Measurements from ENCODE around the gene ARMH1.
"Not testable (repeated sequence)": the region's sequence is repeated elsewhere in the genome, so short reads cannot be mapped to it uniquely, and the experiment has no call there.

The ARMH1 gene

DNA sequence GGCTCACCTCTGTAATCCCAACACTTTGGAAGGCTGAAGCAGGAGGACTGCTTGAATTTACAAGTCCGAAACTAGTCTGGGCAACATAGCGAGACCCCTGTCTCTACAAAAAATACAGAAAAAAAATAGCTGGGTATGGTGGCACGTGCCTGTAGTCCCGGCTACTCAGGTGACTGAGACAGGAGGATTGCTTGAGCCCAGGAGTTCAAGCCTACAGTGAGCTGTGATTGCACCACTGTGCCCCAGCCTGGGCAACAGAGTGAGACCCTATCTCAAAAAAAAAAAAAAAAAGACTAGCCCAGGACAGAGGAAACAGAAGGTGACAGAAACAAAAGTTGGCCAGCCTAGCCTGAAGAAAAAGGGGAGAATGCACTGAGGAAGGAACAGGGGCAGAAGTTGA, 21.2 kb downstream of the ARMH1 start:
- H3K27me3 ChIP-seq: no peaks in the 10 kb centered on the region
- H3K36me3 ChIP-seq: no peaks in the 10 kb centered on the region
- H3K27ac ChIP-seq: no peak overlapping the region
- TF ChIP-seq CTCF (IDR thresholded peaks at IDR 0.05): no peak
- H3K4me1 ChIP-seq (ENCODE audit: control insufficient read depth in 1 of 2, insufficient read depth in 1 of 2, low read depth in 1 of 2, low read length in 1 of 2): peaks cover 15 to 19% of the 10 kb centered on the region in 2 experiments
- no peaks in the 10 kb centered on the region for H3K9me3 ChIP-seq
- H3K4me3 ChIP-seq (ENCODE audit: low read depth in 1 of 2, low read length in 1 of 2): no peak overlapping the region

DNA sequence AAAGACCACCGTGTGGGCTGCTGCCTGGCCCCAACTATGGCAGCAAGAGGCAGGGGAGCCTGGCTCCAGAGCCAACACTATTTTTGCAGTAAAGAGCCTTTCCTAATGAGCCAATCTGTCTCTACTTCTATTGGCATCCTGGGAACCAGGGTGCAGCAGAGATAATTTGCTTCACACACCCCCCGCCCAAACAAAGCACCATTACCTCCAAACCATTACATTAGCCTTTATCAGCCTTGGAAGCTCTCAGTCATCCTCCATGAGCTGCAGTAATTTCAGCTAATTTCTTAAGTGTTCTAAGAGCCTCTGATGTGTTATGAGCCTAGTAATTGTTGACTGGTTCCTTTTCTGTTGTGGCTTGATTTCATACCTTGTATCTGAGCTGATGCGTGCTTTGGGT, 21.6 kb downstream of the ARMH1 start:
- Histone ChIP-seq H3K4me1 (ENCODE audit: control insufficient read depth in 1 of 2, insufficient read depth in 1 of 2, low read depth in 1 of 2, low read length in 1 of 2) (peaks cover 15 to 19% of the 10 kb centered on the region in 2 experiments), H3K27me3 (no peaks in the 10 kb centered on the region), H3K4me3 (ENCODE audit: low read depth in 1 of 2, low read length in 1 of 2) (no peak overlapping the region), H3K9me3 (no peaks in the 10 kb centered on the region), H3K36me3 (no peaks in the 10 kb centered on the region), H3K27ac (no peak overlapping the region)
- TF ChIP-seq CTCF (IDR thresholded peaks at IDR 0.05): no peak

DNA sequence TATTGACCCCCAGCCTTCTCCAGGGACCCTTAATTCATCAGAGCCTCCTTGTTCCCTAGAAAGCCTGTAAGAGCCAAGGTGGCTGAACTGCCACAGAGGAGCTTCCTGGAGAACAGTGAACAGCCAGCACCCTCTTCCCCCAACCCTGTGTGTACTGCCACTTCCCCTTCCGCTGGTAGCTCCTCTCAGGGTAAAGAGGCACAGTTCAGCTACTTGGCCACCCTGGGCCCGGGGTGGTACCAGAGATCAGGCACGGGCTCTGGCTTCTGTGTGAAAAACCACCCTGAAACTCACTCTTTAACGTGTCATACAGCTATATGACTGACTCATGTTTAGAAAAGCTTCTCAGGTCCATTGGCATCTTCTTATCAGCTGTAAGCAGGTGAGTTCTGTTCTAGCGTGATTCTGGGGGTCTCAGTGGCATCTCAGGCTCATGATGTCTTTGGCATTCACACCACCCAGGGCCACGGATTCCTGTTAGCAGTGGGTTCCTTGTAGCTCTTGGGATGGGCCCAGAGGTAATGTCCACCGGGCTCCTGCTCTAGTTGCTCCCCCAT, 22.4 kb downstream of the ARMH1 start:
- H3K9me3 ChIP-seq: no peaks in the 10 kb centered on the region

GRCh38 chr1:44698138-44698537, 23.6 kb downstream of the ARMH1 start:
- Histone ChIP-seq H3K36me3 (no peaks in the 10 kb centered on the region), H3K27ac (peak overlapping the region; percentile 27), H3K4me1 (ENCODE audit: control insufficient read depth in 1 of 2, insufficient read depth in 1 of 2, low read depth in 1 of 2, low read length in 1 of 2) (peaks cover 15 to 19% of the 10 kb centered on the region in 2 experiments), H3K9me3 (no peaks in the 10 kb centered on the region), H3K27me3 (no peaks in the 10 kb centered on the region), H3K4me3 (ENCODE audit: low read depth in 1 of 2, low read length in 1 of 2) (no peak overlapping the region)
- TF ChIP-seq CTCF (IDR thresholded peaks at IDR 0.05): no peak

More for the DNA sequence above, 22.4 kb downstream of the ARMH1 start:
- H3K4me1 ChIP-seq (ENCODE audit: control insufficient read depth in 1 of 2, insufficient read depth in 1 of 2, low read depth in 1 of 2, low read length in 1 of 2): peaks cover 15 to 19% of the 10 kb centered on the region in 2 experiments
- H3K27me3 ChIP-seq: no peaks in the 10 kb centered on the region
- no peak overlapping the region for H3K4me3 ChIP-seq (ENCODE audit: low read depth in 1 of 2, low read length in 1 of 2)
- H3K36me3 ChIP-seq: no peaks in the 10 kb centered on the region
- H3K27ac ChIP-seq: peak overlapping the region; percentile 9
- TF ChIP-seq CTCF (IDR thresholded peaks at IDR 0.05): no peak

DNA sequence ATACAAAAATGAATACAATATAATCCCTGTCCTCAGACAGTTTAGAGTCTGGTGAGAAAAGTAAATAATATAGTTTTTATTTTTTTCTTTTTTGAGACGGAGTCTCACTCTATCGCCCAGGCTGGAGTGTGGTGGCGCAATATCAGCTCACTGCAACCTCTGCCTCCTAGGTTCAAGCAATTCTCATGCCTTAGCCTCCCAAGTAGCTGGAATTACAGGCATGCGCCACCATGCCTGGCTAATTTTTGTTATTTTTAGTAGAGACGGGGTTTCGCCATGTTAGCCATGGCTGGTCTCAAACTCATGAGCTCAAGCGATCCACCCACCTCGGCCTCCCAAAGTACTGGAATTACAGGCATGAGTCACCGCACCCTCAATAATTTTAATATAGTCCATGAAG, 24.9 kb downstream of the ARMH1 start:
- H3K4me1 ChIP-seq (ENCODE audit: control insufficient read depth in 1 of 2, insufficient read depth in 1 of 2, low read depth in 1 of 2, low read length in 1 of 2); H3K9me3 ChIP-seq; H3K4me3 ChIP-seq (ENCODE audit: low read depth in 1 of 2, low read length in 1 of 2); H3K27me3 ChIP-seq; H3K36me3 ChIP-seq; H3K27ac ChIP-seq: not testable (repeated sequence)

DNA sequence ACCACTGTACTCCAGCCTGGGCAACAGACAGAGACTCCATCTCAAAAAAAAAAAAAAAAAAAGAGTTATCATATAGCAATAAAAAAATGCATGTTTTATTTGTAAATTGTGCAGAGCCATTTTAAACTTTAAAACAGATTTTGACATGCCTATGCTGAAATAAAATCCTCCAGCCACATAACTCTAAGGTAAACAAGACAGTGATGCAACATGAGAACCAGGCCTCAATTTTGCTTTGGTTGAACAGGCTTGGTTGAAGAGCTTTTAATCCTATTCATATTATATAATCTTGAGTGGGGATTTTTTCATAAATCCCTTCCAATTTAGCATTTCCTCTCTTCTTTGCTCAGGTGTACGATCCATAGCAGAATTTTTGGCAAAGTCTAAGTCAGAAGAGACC, 26.1 kb downstream of the ARMH1 start:
- H3K4me1 ChIP-seq (ENCODE audit: control insufficient read depth in 1 of 2, insufficient read depth in 1 of 2, low read depth in 1 of 2, low read length in 1 of 2): peaks cover 9% of the 10 kb centered on the region in 2 experiments
- H3K27me3 ChIP-seq: no peaks in the 10 kb centered on the region
- no peak for TF ChIP-seq CTCF (IDR thresholded peaks at IDR 0.05)
- no peaks in the 10 kb centered on the region for H3K36me3 ChIP-seq
- no peak overlapping the region for H3K27ac ChIP-seq
- no peak overlapping the region for H3K4me3 ChIP-seq (ENCODE audit: low read depth in 1 of 2, low read length in 1 of 2)
- no peaks in the 10 kb centered on the region for H3K9me3 ChIP-seq
